Measurements from ENCODE around the gene SPTLC3.
"Not testable (repeated sequence)": the region's sequence is repeated elsewhere in the genome, so short reads cannot be mapped to it uniquely, and the experiment has no call there.

SPTLC3 gene

GRCh38 chr20:13008761-13009681, at the start of gene SPTLC3:
TSS of gene SPTLC3 (plus strand) at chr20:13008972. CDS start at chr20:13009268, 296 bp downstream.
- no peak for DNase-seq

- DNase-seq: no peak
Measured at GRCh38 chr20:12961725-12962124, 47.0 kb upstream of the SPTLC3 start.

GRCh38 chr20:12962895-12963294, 45.9 kb upstream of the SPTLC3 start:
- no peak for DNase-seq

GRCh38 chr20:12963416-12963815, 45.4 kb upstream of the SPTLC3 start:
- no peak for DNase-seq

- DNase-seq: no peak
Measured at GRCh38 chr20:12965212-12965869, 43.4 kb upstream of the SPTLC3 start.

- DNase-seq: no peak
Measured at GRCh38 chr20:12965870-12966251, 42.9 kb upstream of the SPTLC3 start.

GRCh38 chr20:12966468-12967085, 42.2 kb upstream of the SPTLC3 start:
- DNase-seq: peak; percentile 1

- no peak for DNase-seq
Measured at GRCh38 chr20:12967932-12968331, 40.8 kb upstream of the SPTLC3 start.

GRCh38 chr20:12968472-12968871, 40.3 kb upstream of the SPTLC3 start:
- no peak for DNase-seq

- DNase-seq: no peak
Measured at GRCh38 chr20:12969071-12969669, 39.6 kb upstream of the SPTLC3 start.

- peak; percentile 3 for DNase-seq
Measured at GRCh38 chr20:12970372-12970821, 38.4 kb upstream of the SPTLC3 start.

- DNase-seq: no peak
Measured at GRCh38 chr20:12975833-12976608, 32.8 kb upstream of the SPTLC3 start.

GRCh38 chr20:12976720-12977309, 32.0 kb upstream of the SPTLC3 start:
- no peak for DNase-seq

- no peak for DNase-seq
Measured at GRCh38 chr20:12977328-12978125, 31.2 kb upstream of the SPTLC3 start.

- DNase-seq: no peak
Measured at GRCh38 chr20:12978126-12978394, 30.7 kb upstream of the SPTLC3 start.

GRCh38 chr20:12978613-12979495, 29.9 kb upstream of the SPTLC3 start:
- DNase-seq: no peak

GRCh38 chr20:12979713-12980112, 29.1 kb upstream of the SPTLC3 start:
- DNase-seq: not testable (repeated sequence)

GRCh38 chr20:12982098-12982497, 26.7 kb upstream of the SPTLC3 start:
- no peak for DNase-seq

GRCh38 chr20:12984069-12984765, 24.6 kb upstream of the SPTLC3 start:
- DNase-seq: no peak

- DNase-seq: no peak
Measured at GRCh38 chr20:12984863-12985262, 23.9 kb upstream of the SPTLC3 start.

Data from activated CD4-positive, alpha-beta T cell treated with anti-CD3 and anti-CD28 coated beads, Interleukin-2, Interleukin-6, amounts not matched to agents 100 ng/mL and 50 ng/mL, durations not matched to agents 16 hours and 8 hours (primary cell).